Measurements from ENCODE around the gene PAX5.

Gene PAX5

GRCh38 chr9:36929350-36929675 is 104.8 kb downstream of the PAX5 start:
- FAIRE-seq: no peak

- FAIRE-seq: no peak
Measured at GRCh38 chr9:36928670-36929349, 105.3 kb downstream of the PAX5 start.

- no peak for FAIRE-seq
Measured at GRCh38 chr9:36928210-36928609, 105.9 kb downstream of the PAX5 start.

DNA sequence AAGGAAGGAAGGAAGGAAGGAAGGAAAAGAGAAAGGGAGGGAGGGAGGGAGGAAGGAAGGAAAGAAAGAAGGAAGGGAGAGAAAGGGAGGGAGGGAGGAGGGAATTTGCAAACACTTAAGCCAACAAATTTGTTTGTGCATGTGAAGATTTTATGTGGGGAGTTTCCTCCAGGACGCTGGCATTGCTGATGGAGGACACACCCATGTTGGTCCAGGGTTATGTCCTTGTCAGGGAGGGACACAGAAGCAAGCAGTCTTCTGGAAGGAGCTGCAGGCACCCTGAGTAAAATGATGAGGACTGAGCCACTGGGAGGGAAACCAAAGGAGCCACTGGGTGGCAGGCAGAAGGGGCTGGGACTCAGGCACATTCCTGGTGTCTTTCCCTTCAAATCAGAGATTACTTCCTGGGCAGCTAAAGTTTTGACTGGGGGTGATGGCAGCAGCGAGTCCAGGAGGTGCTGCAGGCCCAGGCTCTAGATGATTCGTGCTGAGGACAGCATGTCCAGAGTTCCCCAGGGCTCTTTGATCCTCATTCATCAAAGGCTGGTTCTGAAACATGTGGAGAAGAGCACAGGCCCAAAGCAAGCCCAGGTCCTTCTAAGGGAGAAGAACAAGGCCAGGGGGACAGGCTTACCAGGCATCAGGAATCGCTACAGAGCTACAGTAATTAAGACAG is 109.2 kb downstream of the PAX5 start:
- FAIRE-seq: no peak

DNA sequence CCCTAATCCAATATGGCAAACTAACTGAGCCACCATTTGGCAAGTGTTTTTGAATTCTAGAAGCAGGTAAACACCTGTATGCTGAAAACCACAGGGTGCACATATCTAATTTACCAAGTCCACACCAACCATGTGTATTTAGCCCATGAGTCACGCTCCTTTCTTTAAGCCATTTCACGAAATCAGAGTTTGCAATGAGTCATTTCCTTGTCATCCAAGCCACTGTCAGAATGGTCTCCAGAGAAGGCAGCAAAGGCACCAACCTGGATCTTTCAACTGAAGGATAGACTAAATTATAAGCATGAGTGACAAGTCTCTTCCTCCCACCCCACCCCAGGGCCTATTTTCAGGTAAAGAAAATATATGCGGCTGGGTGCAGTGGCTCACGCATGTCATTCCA is 110.0 kb downstream of the PAX5 start:
- no peak for FAIRE-seq

- no peak for FAIRE-seq
Measured at GRCh38 chr9:36923025-36923625, 110.9 kb downstream of the PAX5 start.

DNA sequence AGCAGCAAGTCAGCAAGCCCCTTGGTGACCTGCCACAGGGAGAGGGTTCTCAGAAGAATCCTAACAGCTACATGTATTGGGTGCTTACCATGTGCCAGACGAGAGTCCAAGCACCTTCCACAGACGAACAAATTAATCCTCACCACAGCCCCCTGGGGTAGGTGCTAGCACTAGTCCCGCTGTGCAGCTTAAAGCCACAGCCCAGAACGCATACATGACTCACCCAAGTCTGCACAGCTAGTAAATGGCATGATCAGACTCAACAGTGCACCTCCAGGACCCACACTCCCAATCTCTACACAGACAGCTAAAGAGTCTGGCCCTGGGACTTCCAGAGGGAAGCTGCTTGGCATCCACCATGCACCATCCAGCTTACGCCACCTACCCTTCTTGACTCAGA is 111.5 kb downstream of the PAX5 start:
- no peak for FAIRE-seq

DNA sequence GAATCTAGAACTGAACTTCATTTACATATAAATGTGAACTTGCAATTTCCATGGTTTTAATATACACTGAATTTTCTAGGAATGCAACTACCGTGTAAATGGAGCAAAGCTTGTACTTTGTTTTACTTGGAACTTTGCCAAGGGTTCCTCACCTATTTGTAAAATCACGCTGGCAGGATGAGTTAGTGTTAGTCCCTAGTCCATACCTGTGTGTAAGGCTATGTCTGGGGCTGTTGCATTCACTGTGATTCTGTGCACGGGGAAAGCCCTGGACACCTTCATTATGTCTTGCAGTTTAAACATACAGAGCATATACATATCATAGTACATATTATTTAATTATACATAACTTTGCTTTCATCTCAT is 119.9 kb downstream of the PAX5 start:
- FAIRE-seq: no peak

DNA sequence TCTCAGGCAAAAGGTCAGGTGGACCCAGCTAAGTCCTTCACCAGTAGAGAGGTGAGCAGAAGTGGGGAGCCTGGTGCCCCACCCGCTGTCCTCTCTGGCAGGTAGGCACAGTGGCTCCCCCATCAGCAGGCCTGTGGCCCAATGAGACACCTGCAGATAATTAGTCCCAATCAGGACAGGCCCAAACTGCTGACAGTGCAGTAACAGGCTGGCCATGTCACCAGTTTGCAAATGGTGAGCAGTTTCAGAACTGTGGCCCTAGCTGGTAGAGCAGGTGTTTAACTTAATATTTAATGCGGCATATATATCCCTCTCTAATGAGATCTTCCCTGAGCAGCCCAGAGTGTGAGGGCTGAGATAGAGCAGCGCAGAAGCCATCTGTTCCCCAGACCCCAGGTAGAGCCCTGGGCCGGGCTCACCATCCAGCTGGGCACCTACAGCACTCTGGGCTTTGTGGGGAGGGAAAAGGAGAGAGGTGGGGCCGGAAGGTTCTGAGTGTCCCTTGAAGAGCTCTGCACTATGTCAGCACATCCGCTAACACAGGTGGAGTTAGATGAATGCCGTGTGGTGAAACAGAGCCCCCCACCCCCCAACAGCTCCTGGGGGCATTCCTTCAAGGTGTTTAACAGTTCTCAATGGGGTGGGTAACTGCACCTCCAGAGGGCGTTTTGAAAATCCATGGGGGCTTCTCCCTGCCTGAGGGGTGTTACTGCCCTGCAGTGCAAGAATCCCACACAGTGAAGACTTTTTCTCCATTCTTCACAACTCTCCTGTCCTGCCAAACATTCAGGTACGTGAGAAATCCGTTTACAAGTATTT is 120.5 kb downstream of the PAX5 start:
- no peak for FAIRE-seq

DNA sequence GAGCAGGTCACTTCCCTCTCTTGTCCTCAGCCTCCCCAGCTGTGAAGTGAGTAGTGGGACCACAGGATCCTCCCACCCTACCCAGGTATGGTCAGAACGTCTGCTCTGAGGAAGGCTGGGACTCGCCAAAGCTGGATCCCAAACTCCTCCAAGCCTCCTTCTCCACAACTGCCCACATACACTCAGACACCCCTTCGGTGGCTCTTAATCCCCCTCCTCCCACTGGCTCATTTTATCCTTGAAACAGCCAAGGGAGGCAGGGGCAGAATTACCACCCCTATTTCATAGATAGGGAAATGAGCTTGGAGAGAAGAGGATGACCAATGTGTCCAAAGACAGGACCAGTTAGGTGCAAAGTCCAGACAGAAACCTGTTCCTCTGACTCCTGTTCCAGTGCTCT is 121.4 kb downstream of the PAX5 start:
- FAIRE-seq: no peak

- FAIRE-seq: no peak
Measured at GRCh38 chr9:36911601-36912412, 122.3 kb downstream of the PAX5 start.

GRCh38 chr9:36911037-36911436 is 123.0 kb downstream of the PAX5 start:
- FAIRE-seq: no peak

DNA sequence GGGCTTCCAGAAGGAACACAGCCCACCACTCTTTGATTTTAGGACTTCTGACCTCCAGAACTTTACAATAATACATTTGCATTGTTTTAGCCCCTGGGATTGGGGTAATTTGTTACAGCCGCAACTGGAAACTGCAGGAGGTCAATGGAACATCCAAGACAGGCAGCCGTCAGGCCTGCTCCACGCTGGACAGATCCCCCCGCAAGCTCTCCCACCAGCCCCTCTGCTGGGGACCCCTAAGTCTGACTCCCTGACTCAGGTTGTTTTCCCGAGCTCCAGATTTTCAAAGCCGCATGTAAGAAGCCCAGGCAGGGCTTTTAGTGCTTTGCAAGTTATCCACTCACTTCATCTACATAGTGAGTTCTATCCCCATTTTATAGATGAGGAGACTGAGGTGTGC is 127.6 kb downstream of the PAX5 start:
- no peak for FAIRE-seq

GRCh38 chr9:36905101-36906066 is 128.7 kb downstream of the PAX5 start:
- FAIRE-seq: no peak

DNA sequence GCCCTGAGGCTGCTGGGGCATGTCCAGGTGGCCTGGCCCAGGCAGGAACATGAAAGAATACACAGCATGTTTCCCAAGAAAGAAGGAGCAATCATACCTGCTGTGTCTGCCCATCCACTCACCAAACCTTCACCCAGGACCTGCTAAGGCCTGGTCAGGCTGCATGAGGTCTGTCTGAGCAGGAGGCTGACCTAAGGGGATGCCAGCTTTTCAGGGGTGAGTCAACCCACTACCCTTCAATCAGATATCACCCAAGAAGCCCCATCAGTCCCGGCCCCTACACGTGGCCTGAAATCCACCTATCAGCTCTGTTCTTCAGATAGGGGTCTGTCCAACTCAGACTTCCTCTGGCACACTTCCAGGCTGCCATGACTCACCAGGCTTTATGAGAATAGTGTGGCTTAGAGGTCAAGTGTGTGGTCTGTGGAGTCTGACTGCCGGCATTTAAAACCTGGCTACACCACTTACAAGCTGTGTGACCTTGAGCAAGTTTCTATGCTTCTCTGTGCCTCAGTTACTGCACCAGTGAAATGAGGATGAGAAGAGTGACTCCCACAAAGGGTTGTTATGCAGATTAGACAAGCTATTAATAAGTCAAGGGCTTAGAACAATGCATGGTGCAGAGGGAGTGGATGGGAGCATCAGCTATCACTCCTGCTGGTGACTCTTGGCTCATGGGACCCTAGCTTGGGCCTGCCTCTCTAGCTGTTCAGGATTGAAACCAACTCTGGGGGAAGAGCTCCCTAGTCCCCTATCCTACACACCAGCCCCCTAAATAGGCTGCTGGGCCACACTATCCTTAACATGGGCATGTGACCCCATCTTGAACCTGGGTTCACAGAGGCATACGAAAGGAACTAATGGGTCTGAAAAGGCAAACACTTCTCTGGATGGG is 130.3 kb downstream of the PAX5 start:
- FAIRE-seq: no peak

GRCh38 chr9:36902861-36903524 is 131.1 kb downstream of the PAX5 start:
- FAIRE-seq: no peak

DNA sequence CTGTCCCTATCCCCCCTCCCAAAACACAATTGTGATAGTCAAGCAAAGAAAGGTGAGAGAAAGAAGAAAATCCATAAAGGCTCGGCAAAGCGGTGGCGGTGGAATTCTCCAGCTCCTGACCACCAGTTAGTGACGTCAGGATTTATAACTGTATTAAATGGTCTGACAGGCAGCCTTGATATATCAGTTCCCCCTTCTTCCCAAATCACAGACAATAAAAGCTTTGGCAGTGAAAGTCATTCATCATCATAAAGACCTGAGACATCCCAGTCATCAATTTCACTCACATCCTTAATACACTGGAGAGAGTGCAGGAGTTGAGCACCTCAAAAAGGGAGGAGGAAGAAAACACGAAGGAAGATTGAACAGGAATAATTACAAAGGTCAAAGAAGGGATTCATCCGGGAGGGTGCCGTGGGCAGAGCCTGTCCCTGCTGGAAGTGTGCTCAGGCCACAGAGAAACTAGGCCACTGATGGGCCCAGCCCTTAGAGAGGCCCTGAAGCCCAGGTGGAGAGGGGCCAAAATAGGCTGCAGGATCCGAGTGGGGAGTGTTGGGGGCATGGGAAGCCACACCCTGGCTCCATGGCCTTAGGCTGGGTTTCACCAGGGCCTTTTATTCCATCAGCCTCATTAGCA is 131.9 kb downstream of the PAX5 start:
- no peak for FAIRE-seq

GRCh38 chr9:36901528-36901927 is 132.5 kb downstream of the PAX5 start:
- FAIRE-seq: no peak

DNA sequence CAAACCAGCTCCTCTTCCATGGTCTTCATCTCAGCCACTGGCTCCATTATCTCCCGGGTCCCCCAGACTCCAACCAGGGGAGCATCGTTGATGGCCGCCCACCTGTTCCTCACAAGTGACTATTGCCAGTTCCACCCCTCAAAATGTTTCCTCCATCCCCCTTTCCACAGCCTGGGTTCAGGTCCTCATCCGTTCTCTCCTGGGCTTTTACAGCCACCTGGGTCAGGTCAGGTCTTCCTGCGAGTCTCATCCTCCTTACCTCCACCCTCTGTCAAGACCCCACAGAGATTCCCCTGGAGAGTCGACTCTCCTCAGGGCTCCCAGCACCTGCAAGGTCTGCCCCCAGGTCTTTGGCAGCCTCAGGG is 133.2 kb downstream of the PAX5 start:
- FAIRE-seq: no peak
